CD4-positive, alpha-beta T cell treated with Interferon gamma for 1 hour (primary cell): ENCODE data around the gene SMPX.

Experiments
- DNase-seq: peaks from one replicate; pipeline ENCODE4 v3.0.0-alpha.2; 2020

SMPX gene

DNA sequence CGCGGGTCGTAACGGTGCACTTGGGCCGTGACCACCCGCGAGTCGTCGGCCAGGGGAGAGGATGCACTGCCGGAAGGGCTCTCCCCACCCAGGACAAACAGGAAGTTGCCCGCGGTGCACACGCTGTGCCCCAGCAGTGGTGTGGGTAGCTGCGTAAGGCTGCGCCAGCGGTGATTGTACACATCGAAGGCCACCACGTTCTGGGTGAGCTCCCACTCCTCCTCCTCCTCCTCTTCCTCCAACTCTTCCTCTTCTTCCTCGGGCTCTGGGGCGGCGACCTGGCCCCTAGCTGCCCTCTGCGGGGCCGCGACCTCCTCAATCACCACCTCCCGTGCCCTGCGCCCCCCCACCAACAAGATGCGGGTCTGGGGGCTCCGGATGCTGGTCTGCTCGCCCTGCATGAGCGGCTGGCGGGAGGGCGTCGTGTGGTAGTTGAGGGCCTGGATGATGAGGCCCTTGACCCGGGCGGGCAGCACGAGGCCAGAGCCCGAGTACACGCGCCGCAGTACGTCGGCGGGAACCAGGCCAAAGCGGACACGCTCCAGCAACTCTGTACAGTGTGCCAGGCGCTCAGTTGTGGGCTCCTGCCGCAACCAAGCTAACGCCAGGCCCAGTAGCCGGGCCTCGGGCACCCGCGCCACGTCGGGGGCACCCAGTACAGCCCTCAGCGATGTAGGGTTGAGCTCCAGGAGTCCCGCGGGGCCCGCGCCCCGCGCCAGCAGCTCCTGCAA lies 101.2 kb downstream of the SMPX start:
- no peak for DNase-seq
